HUES64 (cell line): ENCODE data around the gene PHC3.

ENCODE experiments used
- H3K27ac ChIP-seq: 2 replicates; pipeline ENCODE4 v1.7.0; 2013; ENCODE audit warnings: low read depth, low read length, inconsistent platforms
- H3K27me3 ChIP-seq: 2 replicates; pipeline ENCODE4 v1.6.1; 2013; ENCODE audit warnings: mild to moderate bottlenecking, low read length; ENCODE audit not compliant: insufficient read depth
- H3K36me3 ChIP-seq: 2 replicates; pipeline ENCODE4 v1.6.1; 2013; ENCODE audit warnings: mild to moderate bottlenecking, low read length; ENCODE audit not compliant: insufficient read depth
- H3K4me1 ChIP-seq: 2 replicates; pipeline ENCODE4 v1.6.1; 2013; ENCODE audit warnings: mild to moderate bottlenecking, low read length, moderate library complexity; ENCODE audit not compliant: insufficient read depth
- H3K4me3 ChIP-seq: 2 replicates; pipeline ENCODE4 v1.5.1; 2013; ENCODE audit warnings: mild to moderate bottlenecking, low read length, moderate library complexity
- H3K9ac ChIP-seq: 2 replicates; pipeline ENCODE4 v1.6.1; 2013; ENCODE audit warnings: mild to moderate bottlenecking, low read depth, low read length
- H3K9me3 ChIP-seq: 2 replicates; pipeline ENCODE4 v1.6.1; 2013; ENCODE audit warnings: low read depth, low read length; ENCODE audit not compliant: insufficient read depth
- WGBS: fragments of 150-250, 120-280 bp; methylation state at CpG from one replicate; pipeline ENCODE4 v1.1.7; 2013; ENCODE audit warnings: missing lambda C conversion rate; 5-methylcytosine and 5-hydroxymethylcytosine counted together

PHC3 gene

GRCh38 chr3:170090601-170090981 lies 90.9 kb downstream of the PHC3 start:
- H3K27me3 ChIP-seq = no peaks in the 10 kb centered on the region
- no peak overlapping the region for H3K4me3 ChIP-seq
- H3K27ac ChIP-seq = no peak overlapping the region
- H3K9me3 ChIP-seq = no peaks in the 10 kb centered on the region
- no peaks in the 10 kb centered on the region for H3K4me1 ChIP-seq
- H3K9ac ChIP-seq = no peak overlapping the region
- H3K36me3 ChIP-seq = peaks cover 72% of the 10 kb centered on the region

DNA sequence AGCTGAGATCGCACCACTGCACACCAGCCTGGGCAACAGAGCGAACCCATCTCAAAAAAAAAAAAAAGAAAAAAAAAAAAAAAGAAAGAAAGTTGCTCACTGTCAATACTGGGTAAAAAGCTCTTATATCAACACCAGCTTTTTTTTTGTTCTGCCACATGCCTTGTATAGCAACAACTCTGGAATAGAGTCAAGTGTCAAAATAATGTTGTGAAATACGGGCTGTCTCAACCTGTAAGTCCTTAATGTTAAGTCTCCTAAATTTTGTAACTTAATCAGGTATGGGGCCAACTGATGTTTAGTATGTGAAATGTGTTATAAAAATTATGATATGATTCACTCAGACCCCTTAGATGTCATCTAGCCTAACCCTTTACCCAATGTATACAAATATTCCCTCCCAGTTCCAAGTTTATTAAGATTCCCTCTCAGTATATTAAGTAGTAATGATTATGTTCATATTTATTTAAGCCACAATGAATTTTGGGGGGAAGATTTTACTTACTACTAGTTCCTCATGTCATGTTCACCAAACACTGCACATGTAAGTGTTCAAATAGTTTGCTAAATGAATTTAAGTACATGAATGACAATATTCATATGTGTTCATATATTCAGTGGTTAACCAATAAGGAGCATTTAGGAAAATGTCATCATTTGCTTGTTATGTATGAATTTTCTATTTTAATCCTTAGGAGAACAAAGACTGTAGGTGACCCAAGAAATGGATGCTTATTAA lies 91.5 kb downstream of the PHC3 start:
- H3K27me3 ChIP-seq = no peaks in the 10 kb centered on the region
- no peaks in the 10 kb centered on the region for H3K4me1 ChIP-seq
- peaks cover 72% of the 10 kb centered on the region for H3K36me3 ChIP-seq
- H3K9me3 ChIP-seq = no peaks in the 10 kb centered on the region
- H3K4me3 ChIP-seq = no peak overlapping the region
- no peak overlapping the region for H3K9ac ChIP-seq
- WGBS = 100% methylated on average over 3 of the region's 3 CpGs
- H3K27ac ChIP-seq = no peak overlapping the region

DNA sequence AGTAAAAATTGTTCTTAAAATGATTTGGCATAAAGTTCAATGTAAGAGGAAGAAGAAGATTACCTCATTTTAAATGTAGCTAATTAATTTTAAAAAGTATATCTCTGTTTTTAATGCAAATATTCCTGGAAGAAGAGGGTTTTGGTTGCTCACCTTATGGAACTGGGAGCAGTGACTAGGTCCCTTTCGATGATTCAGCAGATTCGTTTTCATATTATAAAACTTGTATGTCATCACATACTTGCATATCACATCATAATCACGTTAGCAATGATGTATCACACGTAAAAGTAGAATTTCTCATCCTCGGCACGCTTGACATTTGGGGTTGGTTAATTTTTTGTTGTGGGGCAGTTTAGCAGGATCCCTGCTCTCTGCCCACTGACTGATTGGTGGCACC lies 96.1 kb downstream of the PHC3 start:
- H3K36me3 ChIP-seq = peaks cover 50% of the 10 kb centered on the region
- no peaks in the 10 kb centered on the region for H3K27me3 ChIP-seq

DNA sequence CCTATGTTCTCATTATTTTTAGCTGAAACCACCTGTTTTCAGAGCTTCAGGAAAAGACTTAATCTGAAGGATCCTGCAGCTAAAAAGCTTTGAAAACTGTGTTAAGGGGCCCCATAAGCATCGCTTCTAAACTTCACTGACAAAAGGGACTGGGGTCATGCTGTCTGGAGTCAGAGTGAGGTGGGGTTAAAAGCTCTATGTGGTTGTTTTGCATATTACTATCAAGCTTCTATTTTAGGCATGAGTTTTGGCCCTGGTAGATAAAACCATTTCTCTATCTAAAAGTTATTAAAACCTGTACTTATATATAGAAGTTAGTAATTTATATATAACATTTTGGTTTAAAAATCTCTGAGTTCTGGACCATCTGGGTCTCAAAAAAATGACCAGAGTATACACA lies 98.2 kb downstream of the PHC3 start:
- Histone ChIP-seq H3K4me1 (0 out of 2 replicates have a peak, but pooled peaks cover 2% of the 10 kb centered on the region), H3K27me3 (no peaks in the 10 kb centered on the region)

More for the DNA sequence above, 96.1 kb downstream of the PHC3 start:
- Histone ChIP-seq H3K4me1 (no peaks in the 10 kb centered on the region), H3K27ac (no peak overlapping the region), H3K9me3 (no peaks in the 10 kb centered on the region), H3K4me3 (no peak overlapping the region), H3K9ac (no peak overlapping the region)
- 97% methylated on average over 6 of the region's 6 CpGs for WGBS

GRCh38 chr3:170081079-170081741 lies 100.3 kb downstream of the PHC3 start:
- no CpG with 5 or more reads among the region's 1 CpG for WGBS
- Histone ChIP-seq H3K27me3 (no peaks in the 10 kb centered on the region), H3K9ac (no peak overlapping the region), H3K4me3 (no peak overlapping the region), H3K9me3 (no peaks in the 10 kb centered on the region), H3K36me3 (peaks cover 23% of the 10 kb centered on the region), H3K27ac (no peak overlapping the region), H3K4me1 (0 out of 2 replicates have a peak, but pooled peaks cover 2% of the 10 kb centered on the region)

More for the DNA sequence above, 98.2 kb downstream of the PHC3 start:
- no peak overlapping the region for H3K27ac ChIP-seq
- peaks cover 39% of the 10 kb centered on the region for H3K36me3 ChIP-seq
- no peak overlapping the region for H3K9ac ChIP-seq
- H3K4me3 ChIP-seq = no peak overlapping the region
- H3K9me3 ChIP-seq = no peaks in the 10 kb centered on the region
- 96% methylated on average over 1 of the region's 1 CpG for WGBS

- H3K36me3 ChIP-seq = peaks cover 17% of the 10 kb centered on the region
- H3K9me3 ChIP-seq = no peaks in the 10 kb centered on the region
- H3K4me1 ChIP-seq = 0 out of 2 replicates have a peak, but pooled peaks cover 2% of the 10 kb centered on the region
- H3K9ac ChIP-seq = no peak overlapping the region
- WGBS = 91% methylated on average over 3 of the region's 4 CpGs
- no peaks in the 10 kb centered on the region for H3K27me3 ChIP-seq
- no peak overlapping the region for H3K27ac ChIP-seq
- H3K4me3 ChIP-seq = no peak overlapping the region
Measured at GRCh38 chr3:170080605-170081004, 100.9 kb downstream of the PHC3 start.

DNA sequence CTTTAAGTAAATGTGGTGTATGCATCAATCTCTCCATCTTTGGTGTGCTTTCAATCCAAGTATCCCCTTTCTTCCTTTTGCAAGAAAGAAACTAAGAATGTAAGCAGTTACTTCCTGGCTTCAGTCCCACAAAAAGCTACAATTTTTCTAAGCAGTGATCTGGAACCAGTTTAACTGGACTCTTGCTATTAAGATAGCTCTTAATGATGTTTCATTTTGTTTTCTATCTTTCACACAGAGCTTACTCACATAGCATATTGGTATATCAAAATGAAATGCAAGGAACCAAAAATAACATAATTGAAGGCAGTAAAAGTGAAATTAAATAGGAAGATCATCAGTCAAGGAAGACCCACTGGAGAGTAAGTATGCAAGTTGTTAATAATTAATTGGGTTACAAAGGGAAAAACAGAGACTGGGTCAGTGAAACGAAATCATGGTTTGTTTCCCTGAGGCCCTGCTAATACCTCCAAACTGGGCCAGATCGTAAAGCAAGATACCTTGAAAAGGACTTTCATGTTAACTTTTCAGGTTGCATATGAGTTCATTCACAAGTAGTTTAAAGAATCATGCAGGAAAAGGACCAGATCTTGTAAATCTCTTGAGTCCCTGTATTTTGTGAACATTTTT lies 101.9 kb downstream of the PHC3 start:
- Histone ChIP-seq H3K9ac (no peak overlapping the region), H3K27me3 (no peaks in the 10 kb centered on the region), H3K9me3 (no peaks in the 10 kb centered on the region), H3K36me3 (peaks cover 8% of the 10 kb centered on the region; the same call in 1 of the 2 replicates), H3K4me1 (0 out of 2 replicates have a peak, but pooled peaks cover 2% of the 10 kb centered on the region), H3K4me3 (no peak overlapping the region), H3K27ac (no peak overlapping the region)
- WGBS = 90% methylated on average over 2 of the region's 2 CpGs

GRCh38 chr3:170078620-170079281 lies 102.8 kb downstream of the PHC3 start:
- H3K9ac ChIP-seq = no peak overlapping the region
- H3K27me3 ChIP-seq = no peaks in the 10 kb centered on the region
- no peaks in the 10 kb centered on the region for H3K9me3 ChIP-seq
- H3K4me3 ChIP-seq = no peak overlapping the region
- WGBS = 90% methylated on average over 13 of the region's 13 CpGs
- 0 out of 2 replicates have a peak, but pooled peaks cover 2% of the 10 kb centered on the region for H3K4me1 ChIP-seq
- no peak overlapping the region for H3K27ac ChIP-seq
- peaks cover 2% of the 10 kb centered on the region; the same call in 1 of the 2 replicates for H3K36me3 ChIP-seq

DNA sequence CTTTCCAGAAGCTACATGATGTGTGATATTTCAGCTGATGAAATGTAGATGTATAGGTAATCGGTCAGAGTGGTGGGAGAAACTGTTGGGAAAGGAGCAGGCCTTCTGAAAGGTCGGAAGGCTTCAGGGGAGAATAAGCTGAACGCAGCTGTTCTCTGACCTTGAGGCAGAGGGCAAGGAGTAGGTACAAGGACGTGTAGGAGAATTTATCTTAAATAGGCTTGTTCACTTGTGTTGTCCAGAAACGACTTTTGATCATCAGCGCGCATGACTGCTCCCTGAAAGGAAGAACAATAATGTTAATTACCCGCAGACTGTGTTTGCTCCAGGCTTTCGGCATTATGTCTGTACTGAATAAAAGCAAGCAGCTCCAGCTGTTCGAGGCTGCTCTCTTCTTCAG lies 104.2 kb downstream of the PHC3 start:
- Histone ChIP-seq H3K27me3 (no peaks in the 10 kb centered on the region), H3K27ac (no peak overlapping the region), H3K4me3 (no peak overlapping the region), H3K36me3 (peaks cover 2% of the 10 kb centered on the region; the same call in 1 of the 2 replicates), H3K9me3 (no peaks in the 10 kb centered on the region), H3K9ac (no peak overlapping the region; the same call in 1 of the 2 replicates), H3K4me1 (0 out of 2 replicates have a peak, but pooled peaks cover 2% of the 10 kb centered on the region)
- 93% methylated on average over 10 of the region's 10 CpGs for WGBS

GRCh38 chr3:170076715-170077238 lies 104.8 kb downstream of the PHC3 start:
- 88% methylated on average over 6 of the region's 6 CpGs for WGBS
- no peak overlapping the region; the same call in 1 of the 2 replicates for H3K9ac ChIP-seq
- 0 out of 2 replicates have a peak, but pooled peaks cover 2% of the 10 kb centered on the region for H3K4me1 ChIP-seq

More at GRCh38 chr3:170076715-170077238, 104.8 kb downstream of the PHC3 start:
- Histone ChIP-seq H3K27ac (no peak overlapping the region), H3K9me3 (no peaks in the 10 kb centered on the region), H3K36me3 (peaks cover 1% of the 10 kb centered on the region; the same call in 1 of the 2 replicates), H3K4me3 (no peak overlapping the region), H3K27me3 (no peaks in the 10 kb centered on the region)
